ENCODE measurements around the gene BRD3. TPM values are rescaled to one million over a fixed set of nuclear protein-coding genes. Genes with fewer than 3 reads are reported as not detected.

BRD3 gene
- total and polyA plus RNA-seq, 12 donors: 5.7 to 34.4 (median 28.9) TPM

GRCh38 chr9:134049772-134050588, 17.8 kb downstream of the BRD3 start:
- intact Hi-C loops (cut with DNase I): no loop called here
- H3K27me3 ChIP-seq: no peaks in the 10 kb centered on the region
- H3K4me1 ChIP-seq: peaks cover 0 to 29% (median 19%) of the 10 kb centered on the region in 9 donors
- H3K36me3 ChIP-seq: peaks cover 0 to 86% (median 66%) of the 10 kb centered on the region in 9 donors
- ATAC-seq (peak in 1 of 8 donors; percentile 20), DNase-seq (peak in 1 of 2 donors; percentile 6)
- H3K4me3 ChIP-seq: no peak overlapping the region
- no peaks in the 10 kb centered on the region for H3K9me3 ChIP-seq
- WGBS, 2 donors: 85 to 90% methylated on average over 28 of the region's 28 CpGs
- peak overlapping the region in 3 of 10 donors; percentile 28 to 56 (median 44) for H3K27ac ChIP-seq
- TF ChIP-seq CTCF (IDR thresholded peaks at IDR 0.05): no peak

- Histone ChIP-seq H3K4me1 (peaks cover 0 to 25% (median 17%) of the 10 kb centered on the region in 9 donors), H3K9me3 (no peaks in the 10 kb centered on the region), H3K27me3 (no peaks in the 10 kb centered on the region), H3K36me3 (peaks cover 0 to 93% (median 72%) of the 10 kb centered on the region in 9 donors), H3K27ac (peak overlapping the region in 4 of 10 donors; percentile 28 to 56 (median 42)), H3K4me3 (no peak overlapping the region)
- ATAC-seq: peak; percentile 71 to 95 (median 88)
- TF ChIP-seq CTCF (IDR thresholded peaks at IDR 0.05): no peak
- peak; percentile 75 to 78 for DNase-seq
- 50 to 69% methylated on average over 20 of the region's 20 CpGs for WGBS, 2 donors
- intact Hi-C loops (cut with DNase I): no loop called here
Observed at GRCh38 chr9:134049236-134049635, 18.6 kb downstream of the BRD3 start.

- H3K4me1 ChIP-seq: peaks cover 0 to 25% (median 17%) of the 10 kb centered on the region in 9 donors
- DNase-seq (peak in 1 of 2 donors; percentile 5), ATAC-seq (peak in 1 of 8 donors; percentile 1)
- H3K27ac ChIP-seq: peak overlapping the region in 4 of 10 donors; percentile 3 to 56 (median 12)
- no peak for TF ChIP-seq CTCF (IDR thresholded peaks at IDR 0.05)
- no peaks in the 10 kb centered on the region for H3K27me3 ChIP-seq
- no peaks in the 10 kb centered on the region for H3K9me3 ChIP-seq
- WGBS, 2 donors: 85 to 92% methylated on average over 12 of the region's 12 CpGs
- intact Hi-C loops (cut with DNase I): no loop called here
- peaks cover 0 to 100% (median 76%) of the 10 kb centered on the region in 9 donors for H3K36me3 ChIP-seq
- no peak overlapping the region for H3K4me3 ChIP-seq
Observed at GRCh38 chr9:134048582-134048968, 19.3 kb downstream of the BRD3 start.

- no peaks in the 10 kb centered on the region for H3K27me3 ChIP-seq
- DNase-seq: peak in 1 of 2 donors; percentile 17
Observed at GRCh38 chr9:134047868-134048581, 19.8 kb downstream of the BRD3 start.

More at GRCh38 chr9:134047868-134048581, 19.8 kb downstream of the BRD3 start:
- WGBS, 2 donors: 95% methylated on average over 53 of the region's 53 CpGs
- H3K4me3 ChIP-seq: no peak overlapping the region
- intact Hi-C loops (cut with DNase I): no loop called here
- no peaks in the 10 kb centered on the region for H3K9me3 ChIP-seq
- peaks cover 0 to 25% (median 17%) of the 10 kb centered on the region in 9 donors for H3K4me1 ChIP-seq
- no peak for ATAC-seq
- TF ChIP-seq CTCF (IDR thresholded peaks at IDR 0.05): no peak
- H3K27ac ChIP-seq: no peak overlapping the region
- peaks cover 0 to 100% (median 73%) of the 10 kb centered on the region in 9 donors for H3K36me3 ChIP-seq
